ENCODE results near the gene GART.
"Not testable (repeated sequence)": the region's sequence is repeated elsewhere in the genome, so short reads cannot be mapped to it uniquely, and the experiment has no call there.

The GART gene

DNA sequence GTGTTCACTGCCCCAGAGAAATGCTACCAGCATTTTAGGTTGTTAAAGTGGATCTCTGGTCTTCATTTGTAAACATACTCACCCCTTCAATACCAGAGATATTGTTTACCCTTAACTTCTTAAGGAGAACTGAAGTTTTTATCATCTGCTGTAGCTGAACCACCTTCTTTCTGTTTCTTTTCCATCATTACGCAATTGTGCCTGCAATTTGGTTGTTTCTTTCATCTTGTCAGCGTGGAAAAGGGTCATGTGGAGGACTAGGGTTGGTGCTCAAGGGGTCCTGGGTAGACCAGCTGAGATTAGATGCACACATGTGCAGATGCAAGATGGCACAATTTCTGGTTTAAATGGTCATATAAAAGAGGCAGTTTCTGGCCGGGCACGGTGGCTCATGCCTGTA is 23.0 kb downstream of the GART start:
- DNase-seq (ENCODE audit: low read depth, low spot score), result no peak

- DNase-seq (ENCODE audit: low read depth, low spot score), result no peak
Measured at GRCh38 chr21:33514229-33514628, 27.7 kb downstream of the GART start.

- DNase-seq (ENCODE audit: low read depth, low spot score), result no peak
Measured at GRCh38 chr21:33512481-33512880, 29.4 kb downstream of the GART start.

- no peak for DNase-seq (ENCODE audit: low read depth, low spot score)
Measured at GRCh38 chr21:33511639-33512038, 30.3 kb downstream of the GART start.

- no peak for DNase-seq (ENCODE audit: low read depth, low spot score)
Measured at GRCh38 chr21:33510826-33511225, 31.1 kb downstream of the GART start.

GRCh38 chr21:33507003-33507402 is 34.9 kb downstream of the GART start:
- DNase-seq (ENCODE audit: low read depth, low spot score), result not testable (repeated sequence)

- no peak for DNase-seq (ENCODE audit: low read depth, low spot score)
Measured at GRCh38 chr21:33505833-33506232, 36.1 kb downstream of the GART start.

GRCh38 chr21:33496345-33496744 is 45.6 kb downstream of the GART start:
- no peak for DNase-seq (ENCODE audit: low read depth, low spot score)

GRCh38 chr21:33495743-33496142 is 46.2 kb downstream of the GART start:
- no peak for DNase-seq (ENCODE audit: low read depth, low spot score)

DNA sequence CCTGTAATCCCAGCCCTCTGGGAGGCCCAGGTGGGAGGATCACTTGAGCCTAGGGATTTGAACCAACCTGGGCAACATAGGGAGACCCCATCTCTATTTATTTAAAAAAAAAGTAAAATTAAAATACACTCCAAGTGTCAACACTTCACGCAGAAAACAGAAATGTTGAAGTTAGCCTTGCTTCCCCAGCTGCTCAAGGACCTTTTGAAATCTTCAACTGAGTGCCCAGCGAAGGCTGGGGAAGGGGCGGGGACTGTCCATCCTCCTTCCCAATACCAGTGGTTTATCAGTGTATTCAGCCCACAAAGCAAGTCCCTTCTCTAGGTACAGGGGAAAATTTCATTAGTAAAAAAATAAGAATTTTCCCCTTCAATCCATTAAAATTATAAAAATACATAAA is 48.2 kb downstream of the GART start:
- no peak for DNase-seq (ENCODE audit: low read depth, low spot score)

DNA sequence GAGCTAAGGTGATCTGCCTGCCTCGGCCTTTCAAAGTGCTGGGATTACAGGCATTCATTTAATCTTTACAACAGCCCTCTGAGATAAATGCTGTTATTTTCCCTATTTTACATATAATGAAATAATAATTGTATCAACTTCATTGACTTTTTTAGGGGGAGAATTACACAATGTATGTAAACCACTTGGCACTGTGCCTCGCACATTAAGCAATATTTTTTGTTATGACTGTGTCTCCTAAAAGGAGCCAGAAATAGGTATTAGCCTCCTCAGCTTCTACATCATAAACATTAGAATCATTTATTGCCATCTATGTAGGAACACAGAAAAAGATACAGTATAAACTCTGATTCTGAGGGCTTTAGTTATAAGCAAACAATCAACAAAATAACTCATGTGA is 49.3 kb downstream of the GART start:
- DNase-seq (ENCODE audit: low read depth, low spot score), result no peak

- peak; percentile 87 for DNase-seq (ENCODE audit: low read depth, low spot score)
Measured at GRCh38 chr21:33491373-33492102, 50.4 kb downstream of the GART start, which contains the start of gene DNAJC28. Gene DNAJC28, minus strand, starts transcription at chr21:33491716. Its CDS starts 2,323 bp downstream, at chr21:33489393.

GRCh38 chr21:33490991-33491372 is 50.9 kb downstream of the GART start:
- DNase-seq (ENCODE audit: low read depth, low spot score), result no peak

- no peak for DNase-seq (ENCODE audit: low read depth, low spot score)
Measured at GRCh38 chr21:33488936-33489335, 53.0 kb downstream of the GART start.

GRCh38 chr21:33487996-33488395 is 53.9 kb downstream of the GART start:
- DNase-seq (ENCODE audit: low read depth, low spot score), result no peak

DNA sequence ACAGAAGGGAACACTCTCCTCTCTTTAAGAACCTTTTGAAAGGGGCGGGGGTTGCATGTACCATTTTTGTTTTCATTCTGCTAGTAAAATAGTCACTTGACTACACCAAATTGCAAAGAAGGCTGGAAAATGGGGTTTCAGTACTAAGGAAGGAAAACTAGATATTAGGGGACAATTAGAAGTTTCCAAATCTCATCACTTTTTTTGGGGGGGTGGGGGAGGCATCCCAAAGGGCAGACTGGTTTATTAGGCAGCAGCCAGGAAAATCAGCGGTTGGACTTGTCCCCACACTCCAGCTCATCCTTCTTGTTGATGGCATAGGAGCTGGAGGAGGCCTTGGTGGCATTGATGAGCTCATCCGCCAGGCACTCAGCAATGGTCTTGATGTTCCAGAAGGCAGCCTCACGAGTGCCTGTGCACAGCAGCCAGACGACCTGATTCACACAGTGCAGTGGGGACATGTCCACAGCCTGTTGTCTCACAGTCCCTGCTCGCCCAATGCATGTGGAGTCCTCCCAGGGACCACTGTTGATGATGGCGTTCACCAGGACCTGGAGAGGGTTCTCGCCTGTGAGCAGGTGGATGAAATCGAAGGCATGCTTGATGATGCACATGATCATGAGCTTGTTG is 60.5 kb downstream of the GART start:
- no peak for DNase-seq (ENCODE audit: low read depth, low spot score)

DNA sequence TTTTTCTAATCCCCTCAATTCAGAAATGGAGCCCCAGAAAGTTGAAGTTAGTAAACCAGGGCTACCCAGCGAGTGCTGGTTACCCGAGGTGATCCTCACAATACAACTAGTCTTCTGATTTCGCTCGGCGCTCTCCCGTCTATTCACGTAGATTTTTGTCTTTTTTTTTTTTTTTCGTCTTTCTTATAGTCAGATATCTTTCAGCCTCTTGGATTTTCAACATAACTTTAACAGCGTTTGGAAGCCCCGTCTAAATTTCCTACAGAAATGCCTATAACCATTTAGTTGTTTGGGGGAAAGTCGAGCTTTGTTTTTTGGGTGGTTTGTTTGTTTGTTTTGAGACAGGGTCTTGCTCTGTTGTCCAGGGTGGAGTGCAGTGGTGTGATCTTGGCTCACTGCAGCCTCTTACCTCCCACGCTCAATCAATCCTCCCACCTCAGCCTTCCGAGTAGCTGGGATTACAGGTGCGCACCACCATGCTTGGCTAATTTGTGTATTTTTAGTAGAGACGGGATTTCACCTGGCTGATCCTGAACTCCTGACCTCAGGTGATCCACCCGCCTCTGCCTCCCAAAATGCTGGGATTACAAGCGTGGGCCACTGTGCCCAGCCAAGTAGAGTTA is 61.3 kb downstream of the GART start:
- no peak for DNase-seq (ENCODE audit: low read depth, low spot score)

DNA sequence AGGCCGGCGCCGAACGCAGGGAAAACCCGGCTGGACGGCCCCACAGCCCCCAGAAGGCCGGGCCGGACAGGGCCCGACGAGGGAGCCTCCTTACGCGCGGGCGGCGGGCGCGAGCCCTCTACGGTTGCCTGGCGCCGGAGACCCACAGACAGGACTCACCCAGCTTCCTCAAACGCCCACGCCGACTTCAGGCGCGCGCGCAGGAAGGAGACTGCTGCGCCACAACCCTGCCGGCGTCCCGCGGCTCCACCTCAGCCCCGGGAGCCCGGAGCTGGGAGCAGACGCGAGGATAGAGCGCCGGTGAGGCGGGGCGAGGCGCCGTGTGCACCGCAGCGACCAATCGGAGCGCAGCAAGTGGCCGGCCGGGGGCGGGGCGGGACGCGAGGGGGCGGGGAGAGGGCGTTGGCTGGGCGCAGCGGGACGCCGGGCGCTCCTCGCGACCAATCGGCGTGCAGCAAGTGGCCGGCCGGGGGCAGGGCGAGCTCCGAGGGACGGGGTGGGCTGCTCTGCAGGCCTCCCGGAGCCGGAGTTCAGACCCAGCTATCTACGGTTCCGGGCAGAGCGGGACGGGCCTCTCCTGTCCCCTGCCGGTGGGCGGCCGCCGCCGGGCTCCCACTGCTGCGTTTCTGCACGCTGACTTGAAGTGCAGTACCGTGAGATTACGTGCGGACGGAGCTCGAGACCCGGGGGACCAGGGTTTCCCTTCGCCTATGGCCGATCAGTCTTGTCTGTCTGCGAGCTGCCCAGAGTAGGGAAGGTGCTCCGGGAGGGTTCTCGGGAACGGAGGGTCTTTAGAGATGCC is 62.0 kb downstream of the GART start, which contains the start of gene TMEM50B:
Gene TMEM50B, minus strand, starts transcription at position 296 of the 802 bp plus-strand sequence. CDS start 11,089 bp downstream, outside the sequence.
- DNase-seq (ENCODE audit: low read depth, low spot score), result peak; percentile 96

DNA sequence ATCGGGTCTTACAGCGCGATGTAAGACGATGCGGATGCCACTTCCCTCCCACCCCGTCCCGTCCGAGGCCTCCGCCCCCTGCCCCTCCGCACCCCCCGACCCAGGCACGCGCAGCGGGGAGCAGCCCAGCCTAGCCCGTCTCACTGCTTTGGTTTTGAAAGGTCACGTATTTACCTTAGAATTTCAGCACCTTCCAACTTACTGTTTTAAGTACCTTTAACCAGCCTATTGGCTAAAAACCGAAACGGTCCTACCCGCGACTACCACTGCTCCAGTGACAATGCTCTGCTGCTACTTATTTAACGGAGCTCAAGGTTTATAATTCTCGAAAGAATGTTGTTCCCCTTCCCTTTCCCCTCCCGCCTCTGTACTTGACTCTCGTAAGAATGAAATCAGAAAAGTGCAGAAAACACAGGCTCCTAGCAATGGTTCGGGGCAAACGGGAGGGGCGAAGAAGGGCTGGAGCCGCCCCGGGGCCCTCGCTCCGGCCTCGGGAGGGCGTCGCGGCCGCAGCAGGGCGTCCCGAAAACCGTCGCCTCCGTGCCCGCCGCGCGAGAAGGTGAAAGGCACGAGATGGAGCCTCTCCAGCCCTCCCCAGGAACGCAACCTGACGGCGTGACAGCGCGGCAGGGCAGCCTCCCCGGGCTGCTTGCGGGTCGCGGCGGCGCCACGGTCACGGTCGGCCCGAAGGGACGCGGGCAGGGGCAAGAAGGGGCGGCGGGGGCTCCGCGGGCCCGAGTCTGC is 62.8 kb downstream of the GART start:
- no peak for DNase-seq (ENCODE audit: low read depth, low spot score)

- no peak for DNase-seq (ENCODE audit: low read depth, low spot score)
Measured at GRCh38 chr21:33478182-33478581, 63.7 kb downstream of the GART start.

DNA sequence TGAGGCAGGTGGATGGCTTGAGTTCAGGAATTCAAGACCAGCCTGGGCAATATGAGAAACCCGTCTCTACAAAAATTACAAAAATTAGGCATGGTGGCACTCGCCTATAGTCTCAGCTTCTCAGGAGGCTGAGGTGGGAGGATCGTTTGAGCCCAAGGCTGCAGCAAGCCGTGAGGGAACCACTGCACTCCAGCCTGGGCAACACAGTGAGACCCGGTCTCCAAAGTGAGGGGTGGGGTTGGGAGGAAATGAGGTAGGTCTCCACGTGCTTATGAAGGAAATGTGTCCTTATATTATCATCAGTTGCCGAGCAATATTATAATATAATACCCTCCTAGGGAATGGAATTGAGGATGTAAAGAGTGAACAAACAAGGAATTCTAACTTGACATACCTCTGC is 64.9 kb downstream of the GART start:
- no peak for DNase-seq (ENCODE audit: low read depth, low spot score)
